ENCODE data around the gene TMEM117.
"Not testable (repeated sequence)": the region's sequence is repeated elsewhere in the genome, so short reads cannot be mapped to it uniquely, and the experiment has no call there.

TMEM117 gene

GRCh38 chr12:44184499-44185206 lies 348.8 kb downstream of the TMEM117 start:
- in situ Hi-C loops (cut with HindIII; ENCODE audit: low sequenced_read_pairs): no loop called here

GRCh38 chr12:44193281-44193680 lies 357.4 kb downstream of the TMEM117 start:
- in situ Hi-C loops (cut with HindIII; ENCODE audit: low sequenced_read_pairs): no loop called here

GRCh38 chr12:44195719-44196118 lies 359.8 kb downstream of the TMEM117 start:
- in situ Hi-C loops (cut with HindIII; ENCODE audit: low sequenced_read_pairs): not testable (repeated sequence)

GRCh38 chr12:44206045-44206444 lies 370.2 kb downstream of the TMEM117 start:
- in situ Hi-C loops (cut with HindIII; ENCODE audit: low sequenced_read_pairs): no loop called here

- in situ Hi-C loops (cut with HindIII; ENCODE audit: low sequenced_read_pairs): no loop called here
Observed at GRCh38 chr12:44217146-44217883, 381.4 kb downstream of the TMEM117 start.

- in situ Hi-C loops (cut with HindIII; ENCODE audit: low sequenced_read_pairs): no loop called here
Observed at GRCh38 chr12:44223736-44224135, 387.9 kb downstream of the TMEM117 start.

- in situ Hi-C loops (cut with HindIII; ENCODE audit: low sequenced_read_pairs): no loop called here
Observed at GRCh38 chr12:44224399-44225148, 388.7 kb downstream of the TMEM117 start.

DNA sequence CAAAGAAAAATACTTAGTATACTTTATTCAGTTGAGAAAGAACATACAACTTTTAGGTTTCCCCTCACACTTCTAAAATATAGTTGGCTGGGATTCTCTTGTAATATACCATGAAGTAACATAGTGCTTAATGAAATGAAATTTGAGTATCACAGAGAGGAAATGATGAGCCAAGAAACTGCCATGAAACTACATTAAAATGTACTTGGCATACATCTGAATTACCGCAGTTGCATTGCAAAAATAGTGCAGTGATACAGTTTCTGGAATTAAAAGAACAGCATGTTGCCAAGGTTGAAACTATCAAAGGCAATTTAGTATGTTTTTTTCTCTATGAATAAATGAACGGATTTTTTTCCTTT lies 389.2 kb downstream of the TMEM117 start:
- in situ Hi-C loops (cut with HindIII; ENCODE audit: low sequenced_read_pairs): no loop called here

DNA sequence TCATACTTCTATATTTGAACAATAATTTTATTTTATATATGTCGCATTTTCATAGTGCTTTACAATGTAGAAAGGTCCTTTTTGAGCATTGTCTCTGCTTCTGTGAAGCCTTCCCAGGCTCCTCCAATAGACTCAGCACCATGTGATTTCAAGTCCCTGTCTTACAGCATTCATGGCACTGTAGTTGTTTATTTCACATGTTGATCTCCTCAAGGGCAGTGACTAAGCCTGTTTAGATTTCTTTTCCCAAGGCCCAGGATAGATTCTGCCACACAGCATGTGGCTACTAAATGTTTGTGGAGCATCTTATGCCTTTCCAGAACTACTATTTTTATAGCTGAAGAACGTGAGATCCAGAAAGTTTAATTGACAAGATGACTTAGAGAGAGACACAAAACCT lies 391.7 kb downstream of the TMEM117 start:
- in situ Hi-C loops (cut with HindIII; ENCODE audit: low sequenced_read_pairs): no loop called here

GRCh38 chr12:44229846-44230245 lies 394.0 kb downstream of the TMEM117 start:
- in situ Hi-C loops (cut with HindIII; ENCODE audit: low sequenced_read_pairs): no loop called here

DNA sequence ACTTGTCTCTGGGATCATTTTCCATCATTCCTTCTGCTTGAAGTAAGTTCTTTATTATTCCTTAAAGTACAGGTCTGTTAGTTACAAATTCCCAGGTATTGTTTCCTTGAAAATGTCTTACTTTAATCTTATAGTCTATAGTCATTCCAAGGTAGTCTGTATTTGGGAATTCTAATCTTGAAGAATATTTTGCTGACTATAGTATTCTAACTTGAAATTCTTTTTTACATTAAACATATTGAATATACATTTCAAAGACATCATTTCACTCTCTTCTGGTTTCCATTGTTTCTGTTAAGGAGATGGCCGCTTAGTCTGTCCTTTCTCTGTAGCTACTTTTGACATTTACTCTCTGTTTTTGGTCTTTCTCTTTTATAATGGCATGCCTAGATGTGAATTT lies 399.8 kb downstream of the TMEM117 start:
- in situ Hi-C loops (cut with HindIII; ENCODE audit: low sequenced_read_pairs): no loop called here

DNA sequence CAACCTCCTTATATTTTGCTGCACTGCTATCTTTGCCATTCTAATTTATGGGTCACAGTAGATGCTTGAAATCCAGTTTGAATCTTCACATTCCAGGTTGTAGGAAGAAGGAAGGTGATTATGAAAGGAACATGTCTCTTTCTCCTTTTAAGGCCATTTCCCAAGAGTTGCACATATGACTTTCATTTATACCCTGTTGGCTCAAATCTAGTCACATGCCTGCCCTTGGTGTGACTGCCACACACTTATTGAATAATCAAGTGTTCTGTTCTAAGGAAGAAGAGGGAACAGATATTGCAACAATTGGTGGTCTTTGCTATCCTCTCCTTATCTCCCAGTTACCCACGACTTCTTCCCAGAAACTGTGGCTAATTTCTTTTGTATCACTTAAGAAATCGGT lies 404.3 kb downstream of the TMEM117 start:
- in situ Hi-C loops (cut with HindIII; ENCODE audit: low sequenced_read_pairs): no loop called here

DNA sequence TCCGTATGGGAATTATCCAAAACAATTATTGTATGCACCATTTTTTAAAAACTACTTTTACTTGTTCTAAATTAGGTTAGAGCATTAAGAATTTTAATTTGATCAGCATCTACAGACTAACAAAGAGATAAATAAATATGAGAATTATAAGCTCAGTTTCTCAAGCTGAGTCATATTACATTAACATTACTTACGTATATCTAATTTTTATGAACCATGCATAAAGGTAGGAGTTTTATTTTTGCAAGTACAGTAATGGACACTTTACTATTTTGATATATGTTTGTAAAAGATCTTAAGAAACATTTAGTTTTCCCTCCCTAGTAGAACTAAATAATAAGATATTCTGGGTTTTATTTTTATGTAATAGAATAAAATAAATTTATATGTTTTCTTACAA lies 410.1 kb downstream of the TMEM117 start:
- in situ Hi-C loops (cut with HindIII; ENCODE audit: low sequenced_read_pairs): no loop called here

DNA sequence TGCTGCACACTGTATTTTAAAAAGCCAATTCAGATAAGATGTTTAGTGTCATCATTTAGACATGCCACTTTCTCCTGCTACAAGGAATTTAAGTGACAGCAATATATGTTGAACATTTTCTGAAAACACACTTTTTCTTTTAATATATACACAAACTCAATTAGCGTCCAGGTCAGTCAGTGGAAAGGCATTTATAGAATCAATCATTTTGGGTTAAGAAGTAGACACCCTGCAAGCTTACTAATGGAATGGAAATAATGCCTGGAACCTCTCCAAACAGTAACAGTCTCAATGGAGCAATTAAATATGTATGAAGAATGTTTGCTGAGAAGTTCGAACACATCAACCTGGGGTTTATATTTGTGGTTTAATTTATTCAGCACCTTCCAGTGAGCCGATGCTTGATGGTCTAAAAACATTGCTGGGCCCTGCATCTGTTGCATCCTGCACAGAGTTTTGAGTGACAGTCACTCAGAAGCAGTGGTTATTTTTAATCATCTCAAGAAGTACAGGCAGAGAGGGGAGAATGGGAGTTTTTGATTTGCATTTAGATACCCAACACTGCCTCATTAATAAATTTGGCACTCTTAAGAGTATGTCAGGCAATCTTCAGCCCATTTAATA lies 410.7 kb downstream of the TMEM117 start:
- in situ Hi-C loops (cut with HindIII; ENCODE audit: low sequenced_read_pairs): no loop called here

DNA sequence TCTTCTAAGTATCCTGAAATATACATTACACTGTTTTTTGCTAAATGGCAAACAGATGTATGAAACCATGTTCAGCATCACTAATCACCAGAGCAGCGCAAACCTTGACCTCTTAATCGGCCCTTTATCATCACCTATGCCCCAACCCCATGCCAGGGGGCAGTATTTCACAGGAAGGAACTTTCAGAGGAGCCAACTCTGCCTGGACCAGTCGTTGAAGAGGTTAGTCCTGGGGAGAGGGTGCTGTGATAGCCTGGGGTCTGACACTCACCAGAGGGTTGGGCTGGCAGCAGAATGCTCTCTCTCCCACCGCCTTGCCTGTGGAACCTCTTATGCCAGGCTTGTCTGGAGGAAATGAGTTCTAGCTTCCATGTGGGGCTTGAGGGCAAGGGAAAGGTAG lies 411.7 kb downstream of the TMEM117 start:
- in situ Hi-C loops (cut with HindIII; ENCODE audit: low sequenced_read_pairs): no loop called here

GRCh38 chr12:44248436-44248835 lies 412.6 kb downstream of the TMEM117 start:
- in situ Hi-C loops (cut with HindIII; ENCODE audit: low sequenced_read_pairs): no loop called here

- in situ Hi-C loops (cut with HindIII; ENCODE audit: low sequenced_read_pairs): not testable (repeated sequence)
Observed at GRCh38 chr12:44250440-44250839, 414.6 kb downstream of the TMEM117 start.

GRCh38 chr12:44253338-44253856 lies 417.5 kb downstream of the TMEM117 start:
- in situ Hi-C loops (cut with HindIII; ENCODE audit: low sequenced_read_pairs): no loop called here

- in situ Hi-C loops (cut with HindIII; ENCODE audit: low sequenced_read_pairs): no loop called here
Observed at GRCh38 chr12:44258246-44258645, 422.4 kb downstream of the TMEM117 start.

- in situ Hi-C loops (cut with HindIII; ENCODE audit: low sequenced_read_pairs): no loop called here
Observed at GRCh38 chr12:44259890-44260289, 424.0 kb downstream of the TMEM117 start.

DNA sequence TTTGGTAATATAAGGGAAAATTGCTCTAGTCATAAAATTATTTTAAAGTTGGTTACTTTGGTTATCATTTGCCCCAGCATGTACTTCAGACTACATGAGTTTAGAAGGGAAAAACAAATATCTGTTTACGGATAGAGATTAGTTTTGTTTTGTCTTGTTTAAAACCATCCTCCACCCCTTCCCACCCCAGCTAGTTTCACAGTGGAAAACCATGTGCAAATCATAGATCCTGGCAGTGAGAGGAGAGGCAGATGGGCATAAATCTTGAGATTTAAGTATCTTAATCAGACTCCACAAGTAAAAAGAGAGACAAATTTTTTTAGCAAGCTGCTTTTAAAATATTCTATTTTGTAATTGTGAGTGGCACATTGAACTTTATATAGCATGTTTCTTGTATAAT lies 424.7 kb downstream of the TMEM117 start:
- in situ Hi-C loops (cut with HindIII; ENCODE audit: low sequenced_read_pairs): no loop called here
